GM21390 (cell line): ENCODE measurements around the gene CERK.
"Not testable (repeated sequence)": the region's sequence is repeated elsewhere in the genome, so short reads cannot be mapped to it uniquely, and the experiment has no call there.

ENCODE experiments used
- ATAC-seq: cut with Tn5 transposase; IDR thresholded peaks from one replicate; pipeline ENCODE4 v1.9.1; 2021; ENCODE audit not compliant: unreplicated experiment

The CERK gene

DNA sequence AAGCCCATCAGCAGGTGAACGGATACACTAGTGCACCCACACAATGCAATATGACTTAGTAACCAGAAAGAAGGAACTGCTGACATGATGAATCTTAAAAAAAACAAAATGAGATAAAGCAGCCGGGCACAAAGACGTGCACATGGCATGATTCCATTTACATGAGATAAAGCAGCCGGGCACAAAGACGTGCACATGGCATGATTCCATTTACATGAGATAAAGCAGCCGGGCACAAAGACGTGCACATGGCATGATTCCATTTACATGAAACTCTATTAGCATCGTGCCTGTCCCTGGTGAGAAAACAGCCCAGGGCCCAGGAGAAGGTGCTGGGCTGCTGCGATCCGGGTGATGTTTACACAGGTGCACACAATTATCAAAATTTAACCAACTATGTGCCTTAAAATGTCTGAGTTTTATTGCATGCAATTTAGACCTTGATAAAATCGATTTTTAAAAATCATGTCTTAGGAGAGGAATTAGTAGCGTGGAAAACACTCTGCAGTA is 3.8 kb downstream of the CERK start:
- not testable (repeated sequence) for ATAC-seq

DNA sequence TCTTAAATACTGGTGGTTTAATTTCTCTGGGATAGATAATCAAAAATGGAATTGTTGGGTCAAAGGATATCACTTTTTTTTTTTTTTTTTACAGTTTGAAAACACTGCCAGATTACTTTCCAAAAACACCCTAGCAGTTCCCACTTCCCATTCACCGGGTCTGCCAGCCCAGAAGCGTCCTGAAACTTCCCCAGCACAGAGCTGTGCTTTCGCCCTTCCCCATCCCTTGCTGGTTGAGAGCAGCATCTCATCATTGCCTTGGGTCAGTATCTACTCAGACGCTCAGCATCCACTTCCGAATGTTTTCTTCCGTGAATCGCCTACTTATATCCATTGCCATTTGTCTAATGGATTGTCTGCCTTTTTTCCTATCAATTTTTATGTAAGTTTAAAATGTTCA is 5.5 kb downstream of the CERK start:
- no peak for ATAC-seq

DNA sequence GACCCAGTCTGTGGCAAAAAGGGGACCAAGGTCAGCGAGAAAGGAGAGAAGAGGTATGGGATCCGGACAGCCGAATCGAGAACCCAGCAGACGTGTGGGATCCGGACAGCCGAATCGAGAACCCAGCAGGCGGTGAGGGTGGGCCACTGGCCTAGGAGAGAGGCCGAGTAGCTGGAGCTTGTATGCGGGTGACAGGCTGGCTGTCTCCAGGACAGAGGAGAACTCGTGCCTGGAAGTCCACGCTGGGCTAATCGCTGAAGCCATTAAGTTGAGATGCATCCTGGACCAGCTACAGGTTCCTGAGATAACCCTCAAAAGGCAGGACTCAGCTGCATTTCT is 6.0 kb downstream of the CERK start:
- no peak for ATAC-seq

DNA sequence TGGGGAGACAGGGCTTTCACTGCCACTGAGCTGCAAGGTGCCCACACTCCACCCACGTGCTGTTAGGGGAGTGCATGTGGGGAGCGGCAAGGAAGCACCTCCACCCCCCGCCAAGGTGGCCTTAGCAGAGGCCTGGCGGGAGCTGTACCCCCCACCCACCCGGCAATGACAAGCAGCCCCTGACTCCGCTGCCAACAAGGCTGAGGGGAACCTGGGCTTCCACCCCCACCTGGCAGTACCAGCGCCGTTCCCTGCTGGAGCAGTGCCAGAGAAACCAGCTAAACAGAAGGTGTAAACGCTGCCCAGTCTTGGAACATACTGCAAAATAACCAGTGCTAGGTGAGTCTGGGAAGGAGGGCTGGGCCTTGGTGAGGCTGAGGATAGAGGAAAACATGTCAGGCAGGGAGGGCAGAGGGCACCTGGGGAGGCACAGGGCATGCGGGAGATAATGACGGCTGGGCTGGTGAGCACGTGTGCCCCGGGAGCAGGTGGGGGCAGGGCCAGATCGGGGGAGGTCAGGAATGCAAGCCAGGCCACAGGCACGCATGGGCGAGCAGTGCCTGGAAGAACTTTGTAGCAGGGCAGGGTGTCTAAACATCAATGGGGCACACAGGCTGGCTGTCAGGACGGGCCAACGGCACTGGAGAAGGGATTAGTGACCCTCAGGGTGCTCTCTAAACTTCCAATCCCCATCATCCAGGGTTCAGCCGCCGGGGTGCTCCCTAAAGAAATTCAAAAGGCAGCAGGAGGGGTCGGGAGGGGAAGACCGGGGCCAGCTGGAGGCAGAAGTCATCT is 6.6 kb downstream of the CERK start:
- ATAC-seq = no peak

DNA sequence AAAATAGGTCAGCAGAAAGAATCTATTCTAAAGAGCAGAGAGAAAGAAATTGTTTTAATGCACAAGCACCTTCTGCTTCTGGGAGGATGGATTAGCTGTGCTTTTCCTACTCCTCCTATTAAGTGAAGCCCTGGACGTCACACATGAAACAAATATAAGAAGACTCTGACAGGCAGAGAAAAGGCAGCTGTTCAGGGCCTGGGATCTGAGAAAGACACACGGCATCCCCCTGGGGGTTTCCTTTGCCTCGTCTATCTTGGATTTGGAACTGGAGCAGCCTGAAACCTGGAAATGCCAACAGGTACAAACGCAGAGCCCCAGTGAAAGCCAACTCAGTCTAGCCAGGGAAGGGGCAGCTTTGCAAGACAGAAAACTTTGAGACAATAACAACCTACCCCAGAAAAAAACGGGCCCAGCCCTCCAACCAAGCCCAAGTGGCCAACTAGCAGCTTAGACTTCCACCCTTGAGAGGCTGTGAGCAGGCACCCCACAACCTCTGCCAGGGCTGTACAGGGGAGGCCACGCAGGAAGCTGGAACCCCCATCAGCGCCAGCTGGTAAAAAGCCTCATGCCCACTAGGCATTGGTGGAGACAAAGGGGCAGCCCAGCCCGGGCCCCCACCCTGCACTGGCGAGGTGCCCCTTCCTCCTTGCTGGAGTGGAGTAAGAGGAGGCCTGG is 7.3 kb downstream of the CERK start:
- ATAC-seq = no peak

DNA sequence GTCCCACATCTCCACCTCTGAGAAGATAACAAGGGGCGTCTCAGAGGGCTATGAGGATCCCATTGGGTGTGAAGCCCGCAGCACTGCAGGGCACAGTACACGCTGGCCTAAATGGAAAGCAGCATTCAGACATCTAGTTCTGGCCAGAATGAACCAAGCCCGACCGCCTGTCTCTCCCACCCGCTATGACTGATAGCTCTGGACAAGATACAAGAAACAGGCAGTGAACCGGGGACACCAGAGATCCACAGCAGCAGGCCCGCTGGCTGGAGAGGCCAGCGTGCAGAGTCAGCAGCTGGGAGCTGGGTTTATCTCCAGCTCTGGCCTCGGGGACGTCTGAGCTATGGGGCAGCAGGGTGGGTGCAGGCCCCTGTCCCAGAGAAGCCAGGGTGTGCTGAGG is 9.6 kb downstream of the CERK start:
- ATAC-seq = no peak

DNA sequence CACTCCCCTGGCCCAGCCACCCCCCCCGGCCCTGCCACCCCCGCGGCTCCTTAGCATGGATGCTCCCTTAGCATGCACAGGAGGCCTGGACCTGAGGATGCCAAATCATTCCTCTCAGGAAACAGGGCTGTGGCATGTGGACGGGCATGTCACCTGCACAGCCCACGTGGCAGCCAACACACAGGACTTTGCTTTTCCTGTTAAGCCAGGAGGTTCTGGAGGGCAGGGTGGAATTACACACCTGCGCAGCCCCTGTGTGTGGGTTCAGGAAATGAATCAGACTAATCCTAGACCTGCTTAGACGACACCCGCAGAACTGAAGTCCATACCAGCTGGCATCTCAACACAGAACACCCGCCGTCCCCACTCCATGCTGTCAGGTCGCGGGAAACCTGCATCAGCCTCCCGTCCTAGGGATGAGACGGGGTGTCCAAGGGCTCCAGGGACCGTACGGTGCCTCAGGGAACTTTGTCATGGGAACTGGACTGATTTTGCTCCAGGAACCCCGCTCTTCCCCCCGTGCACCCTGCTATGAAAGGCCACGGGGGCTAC is 10.2 kb downstream of the CERK start:
- no peak for ATAC-seq

DNA sequence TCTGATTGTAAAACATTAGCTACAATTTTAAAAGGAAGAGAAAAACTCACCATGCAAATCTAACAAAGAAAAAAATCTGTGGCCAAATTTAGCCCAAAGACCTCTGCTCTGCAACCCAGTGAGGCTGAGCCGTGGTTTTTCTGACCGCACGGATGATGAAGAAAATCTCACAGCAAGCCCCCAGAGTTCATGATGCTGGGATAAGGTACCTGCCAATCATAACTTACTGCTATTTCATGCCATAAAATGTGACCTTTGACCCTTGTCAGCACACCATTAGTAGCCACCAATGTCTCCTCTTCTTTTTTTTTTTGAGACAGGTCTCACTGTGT is 11.1 kb downstream of the CERK start:
- no peak for ATAC-seq

DNA sequence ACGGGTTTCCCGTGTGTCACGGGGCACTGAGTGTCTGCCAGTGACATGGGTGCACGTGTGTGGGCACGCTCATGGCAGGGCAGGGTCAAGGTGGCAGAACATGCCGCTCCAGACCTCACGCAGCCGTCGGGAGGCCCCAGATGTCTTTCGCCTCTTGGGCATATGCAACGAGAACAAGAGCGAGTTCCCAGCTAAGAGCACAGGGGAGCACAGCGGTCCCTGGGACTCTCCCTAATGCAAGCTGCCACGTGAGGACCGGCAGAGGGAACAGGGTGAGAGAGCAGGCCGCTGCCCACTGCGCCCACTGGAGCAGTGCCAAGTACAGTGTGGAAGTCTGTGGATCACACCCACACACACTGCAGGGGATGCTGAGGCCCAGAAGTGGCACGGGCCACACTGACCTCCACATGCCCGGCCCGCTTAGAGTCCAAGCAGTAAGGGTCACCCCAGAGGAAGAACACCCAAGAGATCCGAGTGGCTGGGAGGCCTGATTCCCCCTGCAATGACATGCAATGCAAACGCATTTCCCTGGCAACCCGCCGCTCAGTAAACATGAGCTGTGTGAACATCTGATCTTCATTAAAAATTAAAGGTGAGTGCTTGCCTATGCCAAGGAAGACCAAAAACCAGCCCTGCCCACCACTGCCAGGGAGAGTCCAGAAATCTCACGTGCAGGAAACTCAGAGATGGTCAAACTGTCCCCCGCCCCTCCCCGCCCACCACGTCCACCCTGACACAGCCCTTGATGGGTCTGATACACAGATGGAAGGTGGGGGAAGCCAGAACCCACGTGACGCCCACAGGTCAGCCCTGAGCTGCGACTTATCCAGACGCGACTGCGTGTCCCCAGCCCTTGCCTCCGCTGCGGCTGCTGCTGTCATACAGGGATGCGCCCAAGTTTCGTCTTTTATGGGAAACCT is 11.7 kb downstream of the CERK start:
- no peak for ATAC-seq

DNA sequence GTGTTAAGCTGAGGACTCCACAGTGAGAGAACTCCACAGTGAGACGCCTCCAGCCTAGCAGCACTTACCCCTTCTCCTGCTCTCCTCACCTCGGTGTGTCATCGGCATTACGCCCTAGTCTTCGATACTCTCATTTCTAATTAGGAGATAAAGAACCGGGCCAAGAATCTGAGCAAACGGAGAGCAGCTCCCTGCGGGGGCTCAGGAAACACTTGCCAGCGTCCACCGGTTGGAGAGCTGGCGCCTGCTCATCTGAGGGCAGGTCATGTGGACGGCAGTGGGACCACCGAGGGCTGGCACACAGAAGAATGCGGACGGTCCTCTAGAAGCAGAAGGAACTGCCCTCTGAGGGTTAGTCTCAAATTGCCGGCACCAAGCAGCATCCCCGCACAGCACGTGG is 13.0 kb downstream of the CERK start:
- no peak for ATAC-seq

DNA sequence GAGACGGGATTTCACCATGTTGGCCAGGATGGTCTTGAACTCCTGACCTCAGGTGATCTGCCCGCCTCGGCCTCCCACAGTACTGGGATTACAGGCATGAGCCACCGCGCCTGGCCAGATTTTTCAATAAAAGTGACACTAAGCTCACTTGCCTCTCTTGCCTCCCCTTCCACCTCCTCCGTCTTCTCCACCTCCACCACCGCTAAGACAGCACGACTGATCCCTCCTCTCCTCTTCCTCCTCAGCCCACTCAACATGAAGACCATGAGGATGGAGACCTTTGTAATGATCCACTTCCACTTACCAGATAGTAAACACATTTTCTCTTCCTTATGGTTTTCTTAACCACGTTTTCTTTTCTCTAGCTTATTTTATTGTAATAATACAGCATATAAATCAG is 14.2 kb downstream of the CERK start:
- ATAC-seq = no peak

DNA sequence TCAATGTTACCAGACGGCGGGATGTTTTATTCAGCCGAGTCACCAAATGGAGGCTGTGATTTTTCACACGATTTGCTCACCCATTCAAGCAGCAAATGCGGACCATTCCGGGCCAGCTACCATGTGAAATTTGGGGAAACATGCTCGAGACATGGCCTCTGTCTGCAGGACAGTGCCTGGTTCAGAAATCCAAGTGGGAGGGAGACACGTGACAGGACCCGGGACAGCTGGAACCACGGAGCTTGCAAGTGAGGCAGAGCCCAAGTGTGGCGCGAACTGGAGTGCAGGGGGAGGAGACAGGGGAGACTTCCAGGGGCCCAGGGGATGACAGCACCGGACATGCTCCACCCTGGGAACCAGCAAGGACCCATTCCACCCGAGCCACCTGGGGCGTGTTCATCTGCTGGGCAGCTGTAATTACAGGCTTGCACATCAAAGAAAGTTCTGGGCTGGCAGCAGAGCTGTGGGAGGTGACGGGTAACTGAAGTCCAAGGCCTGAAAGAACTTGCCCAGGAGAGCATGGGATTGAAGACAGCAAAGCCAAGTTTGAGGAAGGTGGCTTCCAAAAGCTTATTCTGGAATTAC is 16.5 kb downstream of the CERK start:
- ATAC-seq = no peak

DNA sequence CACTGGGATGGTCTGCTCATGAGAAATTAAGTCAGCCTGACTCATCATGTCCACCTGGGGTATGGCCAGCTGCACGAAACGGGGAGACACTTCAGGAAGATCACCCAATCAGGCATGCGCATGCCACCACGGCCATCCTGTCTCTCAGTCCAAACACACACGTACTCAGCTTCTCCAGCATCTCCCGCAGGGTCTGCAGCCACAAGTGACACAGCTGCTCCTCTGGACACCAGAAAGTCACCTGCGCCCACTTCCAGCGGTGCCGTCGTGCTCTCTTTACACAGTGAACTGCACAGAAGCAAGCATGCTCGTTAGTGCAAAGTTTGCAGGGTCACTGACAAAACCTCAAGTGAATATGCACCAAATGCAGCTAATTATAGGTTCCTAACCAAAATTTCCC is 18.1 kb downstream of the CERK start:
- no peak for ATAC-seq

DNA sequence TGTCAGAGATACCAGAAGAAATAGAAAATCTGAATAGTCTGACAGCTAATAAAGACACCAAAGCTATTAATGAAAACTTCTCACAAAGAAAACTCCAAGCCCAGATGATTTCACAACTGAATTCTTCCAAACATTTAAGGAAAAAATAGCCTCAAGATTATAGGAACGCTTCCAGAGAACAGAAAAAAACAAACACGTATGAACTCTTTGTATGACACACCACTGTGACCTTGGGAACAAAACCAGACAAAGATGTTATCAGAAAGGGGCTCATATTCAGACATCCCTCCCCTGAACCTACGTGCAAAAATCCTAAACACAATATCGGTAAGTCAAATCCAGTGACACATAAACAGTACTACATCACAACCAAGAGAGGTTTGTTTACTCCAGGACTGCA is 23.5 kb downstream of the CERK start:
- ATAC-seq = no peak

DNA sequence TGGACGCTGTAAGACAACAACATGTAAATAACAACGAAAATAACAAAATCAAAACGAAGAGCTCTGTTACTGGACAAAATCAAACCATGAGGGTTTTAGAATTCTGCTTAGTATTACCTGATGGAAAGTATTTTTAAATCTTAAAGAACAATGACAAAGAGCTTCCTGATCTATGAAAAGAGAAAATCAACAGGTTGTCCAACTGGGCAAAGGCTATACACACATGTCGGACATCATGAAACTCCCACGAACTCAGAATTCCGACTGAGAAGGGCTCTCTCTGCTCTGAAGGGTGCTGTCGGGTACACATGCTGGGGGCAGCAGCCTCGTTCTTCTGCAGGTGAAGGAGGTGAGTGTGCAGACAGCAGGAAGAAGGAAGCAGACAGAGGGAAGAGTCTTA is 25.8 kb downstream of the CERK start:
- ATAC-seq = no peak

DNA sequence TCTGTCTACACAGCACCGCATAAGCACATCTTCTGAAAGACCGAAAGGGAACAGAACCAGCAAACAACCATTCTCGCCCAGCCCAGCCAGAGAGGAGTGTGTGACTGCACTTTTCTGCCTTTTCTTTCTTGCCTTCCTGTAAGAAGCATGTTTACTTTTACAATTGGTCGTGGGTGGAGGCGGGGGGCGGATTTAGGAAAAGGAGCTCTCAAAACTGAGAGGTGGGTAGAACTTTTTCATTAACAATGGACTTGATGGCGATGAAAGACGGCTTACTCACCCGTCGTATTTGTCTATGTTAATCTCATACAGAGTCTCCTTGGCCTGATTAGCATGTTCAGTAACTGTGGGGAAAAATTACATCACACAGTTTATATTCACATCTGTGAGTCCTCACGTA is 27.2 kb downstream of the CERK start:
- ATAC-seq = no peak

DNA sequence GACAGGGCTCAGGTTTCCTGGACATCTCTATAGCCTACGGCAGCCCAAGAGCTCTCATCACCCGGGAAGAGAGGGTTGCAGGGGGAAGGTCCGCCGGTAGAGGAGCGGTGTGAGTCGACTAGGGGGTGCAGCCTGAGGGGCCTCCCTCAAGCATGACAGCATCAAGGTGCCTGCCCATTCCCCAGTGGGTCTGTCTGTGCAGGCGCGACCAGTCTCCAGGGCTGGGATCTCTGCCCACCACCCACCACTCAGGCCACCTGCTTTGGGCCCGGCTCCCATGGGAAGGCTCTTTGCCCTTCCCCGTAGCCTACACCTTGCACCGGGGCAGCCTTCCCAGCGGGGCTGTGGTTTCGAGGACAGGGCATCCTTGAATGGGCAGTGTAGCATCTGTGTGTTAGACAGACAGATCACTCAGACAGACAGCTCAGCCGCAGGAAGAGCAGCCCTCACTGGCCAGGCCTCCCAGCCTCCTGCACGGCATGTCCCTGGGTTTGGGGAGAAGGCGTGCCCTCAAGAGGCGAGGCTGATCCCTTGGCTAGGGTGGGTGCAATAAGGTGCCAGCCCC is 29.2 kb downstream of the CERK start:
- no peak for ATAC-seq

DNA sequence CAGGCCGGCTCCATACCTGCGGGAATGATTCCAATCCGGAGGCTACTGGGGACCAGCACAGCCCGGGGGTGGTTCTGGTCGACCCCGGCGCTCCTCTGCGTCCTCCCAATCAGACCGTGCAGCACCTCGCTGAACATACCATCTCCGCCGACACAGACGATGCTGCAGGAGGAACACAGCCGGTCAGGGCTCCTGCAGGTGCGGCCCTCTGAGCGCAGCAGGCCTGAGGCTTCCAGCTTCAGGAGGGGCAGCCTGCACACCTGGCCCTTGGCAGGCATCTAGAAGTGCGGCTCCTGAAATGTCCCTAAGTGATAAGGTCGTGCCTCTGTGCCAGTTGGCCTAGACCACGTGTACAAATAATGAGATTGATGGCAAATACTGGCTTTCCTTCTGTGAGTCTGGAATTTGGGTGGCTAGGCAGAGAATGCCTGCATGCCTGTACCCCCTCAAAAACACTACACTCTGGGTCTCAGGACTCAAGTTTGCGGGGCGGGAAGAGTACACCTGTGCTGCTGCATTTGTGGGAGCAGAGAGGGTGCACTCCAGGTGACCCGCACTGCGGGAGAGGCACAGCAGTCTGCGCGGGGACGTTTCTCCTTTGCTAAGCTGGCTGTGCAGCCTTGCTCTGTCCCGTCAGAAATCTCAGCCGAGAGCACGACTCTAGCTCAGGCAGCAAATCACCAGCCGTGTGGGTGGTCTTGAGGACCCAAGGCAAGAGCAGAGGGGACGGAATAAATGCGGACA is 30.1 kb downstream of the CERK start:
- no peak for ATAC-seq

DNA sequence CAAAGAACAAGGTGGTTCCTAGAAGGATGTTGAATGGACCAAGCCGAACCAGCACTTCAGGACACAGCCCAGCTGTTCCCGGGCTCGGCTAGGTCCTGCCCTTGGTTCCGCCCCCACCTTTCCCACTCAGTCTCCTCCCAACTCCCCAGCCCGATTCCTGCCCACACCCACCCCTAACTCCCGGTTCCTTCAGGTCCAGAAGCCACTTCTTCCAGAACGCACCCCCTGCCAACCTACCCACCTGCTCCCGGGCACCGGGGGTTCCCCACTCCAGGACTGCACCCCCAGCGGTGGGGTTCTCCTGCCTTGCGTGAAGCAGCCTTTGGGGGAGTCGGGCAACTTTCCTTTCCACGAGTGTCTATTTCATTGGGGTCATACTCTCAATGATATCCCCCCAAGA is 30.7 kb downstream of the CERK start:
- ATAC-seq = no peak

DNA sequence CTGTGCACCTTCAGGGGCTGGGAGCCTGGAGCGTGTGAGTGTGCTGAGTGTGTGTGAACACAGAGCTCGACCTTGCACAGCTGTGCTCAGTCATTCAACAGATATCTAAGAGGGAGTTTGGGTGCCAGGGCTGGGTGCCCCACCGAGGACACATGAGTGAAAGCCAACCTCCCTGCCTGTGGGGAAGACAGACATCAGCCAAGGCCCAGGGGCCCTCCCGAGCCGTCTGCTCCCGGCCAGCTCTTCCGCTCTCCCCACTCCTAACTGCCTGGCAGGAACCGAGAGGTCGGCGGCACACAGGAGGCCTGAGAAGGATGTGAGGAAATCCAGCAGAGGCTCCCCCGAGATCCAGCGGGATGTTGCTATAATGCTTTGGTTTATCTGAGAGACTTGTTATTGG is 32.0 kb downstream of the CERK start:
- no peak for ATAC-seq
